HG03442 (cell line): ENCODE results near the gene ANXA10.

Experiments used
- ATAC-seq: cut with Tn5 transposase; IDR thresholded peaks from one replicate; pipeline ENCODE4 v1.9.1; 2021; ENCODE audit warnings: mild to moderate bottlenecking, moderate library complexity; ENCODE audit not compliant: unreplicated experiment

The ANXA10 gene

GRCh38 chr4:168218645-168219044 is 126.3 kb downstream of the ANXA10 start:
- ATAC-seq, result no peak

- ATAC-seq, result no peak
These were observed 128.6 kb downstream of the ANXA10 start for GRCh38 chr4:168220893-168221292.

GRCh38 chr4:168221301-168221700 is 129.0 kb downstream of the ANXA10 start:
- ATAC-seq, result no peak
